Stimulated activated naive CD8-positive, alpha-beta T cell treated with anti-CD3 and anti-CD28 coated beads, Interleukin-15, amount 100 ng/mL, for 72 hours (primary cell): ENCODE measurements around the gene RPS6KA1.
"Not testable (repeated sequence)": the region's sequence is repeated elsewhere in the genome, so short reads cannot be mapped to it uniquely, and the experiment has no call there.

ENCODE experiments used
- ATAC-seq: fragments of 150-1000 bp; cut with Tn5 transposase; 2 replicates; pipeline ENCODE4 v1.10.0; 2021; ENCODE audit warnings: mild to moderate bottlenecking, moderate library complexity
- DNase-seq, 2 donors: peaks; one replicate each; pipeline ENCODE4 v3.0.0; 2021 to 2022
- H3K27ac Mint-ChIP-seq, 2 donors: one replicate each; pipeline ENCODE4 v1.8.0; 2022; ENCODE audit warnings: mild to moderate bottlenecking in 2 of 2, mixed read lengths in 2 of 2, moderate library complexity in 2 of 2
- H3K27me3 Mint-ChIP-seq: one replicate; pipeline ENCODE4 v1.8.0; 2022; ENCODE audit warnings: mixed read lengths
- H3K4me1 Mint-ChIP-seq: one replicate; pipeline ENCODE4 v1.8.0; 2022; ENCODE audit warnings: mild to moderate bottlenecking, mixed read lengths
- H3K4me3 Mint-ChIP-seq, 2 donors: one replicate each; pipeline ENCODE4 v1.8.0; 2022; ENCODE audit warnings: mild to moderate bottlenecking in 2 of 2, mixed read lengths in 2 of 2, moderate library complexity in 1 of 2
- H3K9me3 Mint-ChIP-seq, 2 donors: one replicate each; pipeline ENCODE4 v1.8.0; 2022; ENCODE audit warnings: mixed read lengths in 2 of 2

Gene RPS6KA1

DNA sequence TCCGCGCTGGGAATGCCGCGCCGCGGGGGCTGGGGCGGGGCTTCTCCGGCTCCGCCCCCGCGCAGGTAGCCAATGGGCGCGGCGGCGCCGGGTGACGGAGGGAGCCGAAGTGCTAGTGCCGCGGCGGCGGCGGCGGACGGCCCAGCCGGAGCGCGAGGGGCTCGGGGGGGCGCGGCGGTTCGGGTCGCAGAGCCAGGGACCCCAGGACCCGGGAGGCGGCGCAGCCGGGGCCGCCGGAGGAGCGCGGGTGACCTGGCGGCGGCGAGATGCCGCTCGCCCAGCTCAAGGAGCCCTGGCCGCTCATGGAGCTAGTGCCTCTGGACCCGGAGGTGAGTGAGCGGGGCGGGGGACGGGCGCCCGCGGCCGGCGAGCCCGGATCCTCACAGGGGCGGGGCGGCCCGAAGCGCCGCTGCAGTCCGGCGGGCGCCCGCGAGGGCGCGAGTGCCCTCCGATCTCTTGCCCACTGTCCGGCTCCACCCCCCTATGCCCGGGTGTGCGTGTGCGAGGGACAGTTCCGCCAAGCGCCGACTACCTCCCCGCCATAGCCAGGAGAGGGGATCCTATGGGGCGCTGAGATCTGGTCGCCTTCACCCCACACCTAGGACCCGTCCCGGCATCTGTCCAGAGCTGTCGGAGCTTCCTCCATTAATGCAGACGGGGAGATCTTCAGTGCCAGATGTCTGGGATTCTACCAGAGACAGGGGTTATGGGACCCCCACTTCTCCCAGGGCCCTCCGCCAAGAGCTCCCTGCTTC is at the start of gene RPS6KA1:
RPS6KA1 (plus strand) TSS at position 107 of the 755 bp plus-strand sequence; CDS start at position 267, 160 bp downstream.
- peaks cover 43% of the 10 kb centered on the region for H3K4me1 Mint-ChIP-seq
- H3K27ac Mint-ChIP-seq = peak within 1 kb of the TSS; percentile 97 to 98
- peaks cover 10% of the 10 kb centered on the region for H3K27me3 Mint-ChIP-seq
- ATAC-seq (peak; percentile 89), DNase-seq (peak; percentile 51 to 68)
- no peaks in the 10 kb centered on the region for H3K9me3 Mint-ChIP-seq
- peak within 1 kb of the TSS; percentile 97 to 98 for H3K4me3 Mint-ChIP-seq

DNA sequence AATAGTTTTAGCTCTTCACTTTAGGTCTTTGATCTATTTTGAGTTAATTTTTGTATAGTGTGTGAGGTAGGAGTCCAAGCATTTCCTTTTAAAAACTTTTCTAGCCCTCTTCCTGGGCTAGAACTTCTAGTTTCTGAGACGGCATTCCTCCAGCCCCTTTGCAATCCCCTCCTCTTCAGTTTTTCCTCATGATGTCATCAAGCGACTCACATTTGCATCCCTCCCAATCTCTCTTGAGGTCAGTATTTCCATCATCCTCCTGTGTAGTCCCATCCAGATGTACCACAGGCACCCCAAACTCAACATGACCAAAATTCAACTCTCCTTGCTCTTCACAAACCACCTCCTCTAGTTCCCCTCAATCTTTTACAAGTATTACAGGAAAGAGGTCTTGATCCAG is 46.6 kb upstream of the RPS6KA1 start:
- Mint-ChIP-seq H3K27ac (no peak overlapping the region), H3K9me3 (no peaks in the 10 kb centered on the region), H3K4me1 (peaks cover 12% of the 10 kb centered on the region), H3K27me3 (no peaks in the 10 kb centered on the region), H3K4me3 (no peak overlapping the region)
- DNase-seq = no peak
- no peak for ATAC-seq

GRCh38 chr1:26483980-26484379 is 45.6 kb upstream of the RPS6KA1 start:
- Mint-ChIP-seq H3K27me3 (no peaks in the 10 kb centered on the region), H3K4me3 (no peak overlapping the region), H3K4me1 (peaks cover 12% of the 10 kb centered on the region), H3K27ac (no peak overlapping the region), H3K9me3 (no peaks in the 10 kb centered on the region)
- no peak for ATAC-seq
- DNase-seq = no peak

DNA sequence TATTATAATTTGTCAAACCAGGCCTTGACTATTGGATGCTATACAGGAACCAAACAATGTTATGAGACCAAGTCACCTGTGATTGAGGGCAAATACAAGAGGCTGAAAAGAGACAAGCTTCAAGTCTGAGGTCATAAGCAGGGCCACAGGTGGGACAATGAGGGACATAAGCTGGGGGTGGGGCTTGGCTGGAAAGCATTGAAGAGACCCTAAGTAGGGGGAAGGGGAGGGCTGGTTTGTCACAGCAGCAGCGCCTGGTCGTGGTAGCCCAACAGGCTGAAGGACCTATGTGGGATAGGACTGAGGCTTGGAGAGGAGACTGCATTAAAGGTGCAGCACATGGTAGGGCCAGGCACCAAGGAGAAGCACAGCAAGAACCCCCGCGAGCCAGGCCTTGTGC is 39.4 kb upstream of the RPS6KA1 start:
- no peak for ATAC-seq
- H3K4me1 Mint-ChIP-seq = no peaks in the 10 kb centered on the region

GRCh38 chr1:26493267-26493666 is 36.3 kb upstream of the RPS6KA1 start:
- Mint-ChIP-seq H3K27me3 (no peaks in the 10 kb centered on the region), H3K4me1 (no peaks in the 10 kb centered on the region), H3K4me3 (no peak overlapping the region), H3K27ac (no peak overlapping the region), H3K9me3 (no peaks in the 10 kb centered on the region)
- DNase-seq (no peak), ATAC-seq (no peak)

More for the DNA sequence above, 39.4 kb upstream of the RPS6KA1 start:
- Mint-ChIP-seq H3K9me3 (no peaks in the 10 kb centered on the region), H3K27me3 (no peaks in the 10 kb centered on the region), H3K4me3 (no peak overlapping the region), H3K27ac (no peak overlapping the region)
- no peak for DNase-seq

- Mint-ChIP-seq H3K9me3 (no peaks in the 10 kb centered on the region), H3K27ac (no peak overlapping the region), H3K27me3 (no peaks in the 10 kb centered on the region), H3K4me3 (no peak overlapping the region), H3K4me1 (peaks cover 5% of the 10 kb centered on the region)
- ATAC-seq = no peak
- no peak for DNase-seq
These were observed 35.6 kb upstream of the RPS6KA1 start for GRCh38 chr1:26493938-26494337.

DNA sequence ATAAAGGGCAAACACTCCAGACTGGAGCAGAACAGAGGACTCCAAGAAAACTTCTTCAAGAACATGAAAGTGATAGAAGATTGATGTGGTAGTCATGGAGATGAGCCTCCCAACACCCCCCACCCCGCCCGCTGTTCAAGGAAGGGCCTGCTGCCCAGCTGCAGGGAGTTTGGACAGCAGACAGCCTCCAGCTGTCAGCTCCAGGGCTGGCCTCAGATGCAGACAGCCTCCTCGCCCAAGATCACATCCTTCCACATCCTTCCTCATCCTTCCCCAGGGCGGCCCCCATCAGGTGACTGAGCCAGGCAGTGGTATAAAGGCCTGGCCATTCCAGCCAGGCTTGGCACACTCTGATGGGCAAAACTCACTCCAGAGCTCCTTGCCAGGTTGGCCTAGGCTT is 32.7 kb upstream of the RPS6KA1 start:
- peak overlapping the region in 1 of 2 donors; percentile 10 for H3K27ac Mint-ChIP-seq
- H3K27me3 Mint-ChIP-seq = no peaks in the 10 kb centered on the region
- peaks cover 19% of the 10 kb centered on the region for H3K4me1 Mint-ChIP-seq
- no peak for ATAC-seq
- no peak overlapping the region for H3K4me3 Mint-ChIP-seq
- H3K9me3 Mint-ChIP-seq = no peaks in the 10 kb centered on the region
- DNase-seq = no peak

DNA sequence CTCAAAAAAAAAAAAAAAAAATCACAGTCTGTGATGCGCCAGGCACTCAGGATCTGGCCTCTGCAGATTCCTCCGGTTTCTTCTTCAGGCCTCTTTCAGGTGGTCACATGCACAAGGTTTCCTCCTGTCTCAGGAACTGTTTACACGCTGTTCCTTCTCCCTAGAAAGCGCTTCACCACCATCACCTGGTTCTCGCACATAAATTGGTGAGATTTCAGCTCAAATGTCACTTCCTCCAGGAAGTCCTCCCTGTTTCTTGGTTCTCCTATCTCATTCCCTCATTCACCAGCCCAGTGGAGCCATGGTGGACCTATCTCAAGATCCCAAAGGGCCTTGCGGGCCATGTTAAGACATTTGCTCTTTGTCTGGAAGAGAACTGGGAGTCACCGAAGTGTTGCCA is 30.7 kb upstream of the RPS6KA1 start:
- Mint-ChIP-seq H3K9me3 (no peaks in the 10 kb centered on the region), H3K4me1 (peaks cover 25% of the 10 kb centered on the region), H3K4me3 (peak overlapping the region; percentile 18 to 26), H3K27me3 (no peaks in the 10 kb centered on the region), H3K27ac (no peak overlapping the region)
- DNase-seq (no peak), ATAC-seq (no peak)

DNA sequence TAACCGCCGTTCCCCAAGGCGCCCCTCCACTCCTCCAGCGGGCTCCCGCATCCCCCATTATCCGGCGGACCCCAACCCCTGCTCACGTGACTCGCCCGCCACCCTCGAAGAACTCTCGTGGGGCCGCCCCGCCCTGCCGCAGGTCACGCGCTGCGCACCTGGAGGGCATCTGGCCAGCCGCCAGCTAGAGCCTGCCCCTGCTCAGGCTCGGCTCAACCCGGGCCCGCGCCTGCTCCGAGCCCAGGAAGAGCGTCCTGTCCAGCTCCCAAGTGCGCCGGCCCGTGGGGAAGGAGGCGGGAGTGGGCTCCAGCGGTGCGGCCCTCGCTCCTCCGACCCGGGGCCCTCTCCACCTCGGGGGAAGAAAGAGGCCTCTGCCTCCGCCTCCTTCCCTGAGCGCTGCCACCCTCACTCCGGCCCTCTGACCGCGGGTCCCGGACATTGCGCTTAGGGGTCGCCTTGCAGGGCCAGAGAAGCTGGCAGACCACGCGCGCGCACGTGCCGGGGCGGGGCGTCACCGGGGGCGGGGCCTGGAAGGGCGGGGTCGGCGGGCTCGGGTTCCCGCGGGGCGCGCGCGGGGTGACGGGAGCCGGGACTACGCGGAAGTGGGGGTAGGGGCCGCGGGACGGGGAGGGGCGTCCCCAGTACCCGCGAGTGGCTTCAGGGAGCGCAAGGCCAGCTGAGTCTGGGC is 28.9 kb upstream of the RPS6KA1 start:
- peak; percentile 83 for ATAC-seq
- peak overlapping the region; percentile 95 to 96 for H3K27ac Mint-ChIP-seq
- peak overlapping the region; percentile 89 to 94 for H3K4me3 Mint-ChIP-seq
- no peaks in the 10 kb centered on the region for H3K27me3 Mint-ChIP-seq
- peak; percentile 88 to 90 for DNase-seq
- H3K9me3 Mint-ChIP-seq = no peaks in the 10 kb centered on the region
- peaks cover 25% of the 10 kb centered on the region for H3K4me1 Mint-ChIP-seq

- not testable (repeated sequence) for H3K27me3 Mint-ChIP-seq, DNase-seq, H3K4me1 Mint-ChIP-seq, H3K9me3 Mint-ChIP-seq, H3K27ac Mint-ChIP-seq, H3K4me3 Mint-ChIP-seq, ATAC-seq
These were observed 18.9 kb upstream of the RPS6KA1 start for GRCh38 chr1:26510711-26511110.

- H3K4me1 Mint-ChIP-seq, H3K4me3 Mint-ChIP-seq, H3K27ac Mint-ChIP-seq, H3K27me3 Mint-ChIP-seq, ATAC-seq, DNase-seq, H3K9me3 Mint-ChIP-seq: not testable (repeated sequence)
These were observed 13.7 kb upstream of the RPS6KA1 start for GRCh38 chr1:26515836-26516235.

DNA sequence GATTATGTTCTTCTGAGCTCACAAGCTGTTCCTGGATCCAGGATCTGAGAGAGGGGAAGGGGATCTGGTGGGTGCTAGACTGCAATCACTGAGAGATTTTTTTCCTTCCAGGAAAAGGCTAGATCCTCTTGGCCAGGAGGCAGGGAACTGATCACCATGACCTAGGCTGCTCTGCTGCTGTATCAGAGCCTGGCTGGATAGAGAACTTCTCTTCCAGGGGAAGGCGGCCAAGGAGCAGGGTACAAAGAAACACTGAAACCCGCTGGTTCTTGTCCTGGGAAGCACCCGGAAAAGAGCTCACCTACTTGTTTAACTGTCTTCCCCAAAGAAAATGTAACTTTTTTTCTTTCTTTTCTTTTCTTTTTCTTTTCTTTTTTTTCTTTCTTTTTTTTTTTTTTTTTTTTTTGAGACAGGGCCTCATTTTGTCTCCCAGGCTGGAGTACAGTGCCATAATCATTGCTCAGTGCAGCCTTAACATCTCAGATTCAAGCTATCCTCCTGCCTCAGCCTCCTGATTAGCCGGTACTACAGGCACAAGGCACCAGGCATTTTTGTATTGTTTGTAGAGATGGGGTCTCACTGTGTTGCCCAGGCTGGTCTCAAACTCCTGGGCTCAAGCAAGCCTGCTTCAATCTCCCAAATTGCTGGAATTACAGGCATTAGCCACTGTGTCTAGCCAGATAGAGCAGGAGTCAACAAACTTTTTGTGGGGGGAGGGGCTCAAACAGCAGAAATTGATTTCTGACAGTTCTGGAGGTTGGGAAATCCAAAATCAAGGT is 12.4 kb upstream of the RPS6KA1 start:
- H3K9me3 Mint-ChIP-seq = no peaks in the 10 kb centered on the region

GRCh38 chr1:26517766-26518049 is 11.9 kb upstream of the RPS6KA1 start:
- Mint-ChIP-seq H3K27ac (no peak overlapping the region), H3K27me3 (no peaks in the 10 kb centered on the region)
- no peak for DNase-seq

More for the DNA sequence above, 12.4 kb upstream of the RPS6KA1 start:
- Mint-ChIP-seq H3K4me1 (no peaks in the 10 kb centered on the region), H3K27ac (no peak overlapping the region), H3K4me3 (no peak overlapping the region), H3K27me3 (no peaks in the 10 kb centered on the region)
- DNase-seq = no peak
- ATAC-seq = no peak

GRCh38 chr1:26518355-26518754 is 11.2 kb upstream of the RPS6KA1 start:
- no peaks in the 10 kb centered on the region for H3K9me3 Mint-ChIP-seq

More at GRCh38 chr1:26517766-26518049, 11.9 kb upstream of the RPS6KA1 start:
- no peak for ATAC-seq
- Mint-ChIP-seq H3K9me3 (no peaks in the 10 kb centered on the region), H3K4me1 (no peaks in the 10 kb centered on the region), H3K4me3 (no peak overlapping the region)

DNA sequence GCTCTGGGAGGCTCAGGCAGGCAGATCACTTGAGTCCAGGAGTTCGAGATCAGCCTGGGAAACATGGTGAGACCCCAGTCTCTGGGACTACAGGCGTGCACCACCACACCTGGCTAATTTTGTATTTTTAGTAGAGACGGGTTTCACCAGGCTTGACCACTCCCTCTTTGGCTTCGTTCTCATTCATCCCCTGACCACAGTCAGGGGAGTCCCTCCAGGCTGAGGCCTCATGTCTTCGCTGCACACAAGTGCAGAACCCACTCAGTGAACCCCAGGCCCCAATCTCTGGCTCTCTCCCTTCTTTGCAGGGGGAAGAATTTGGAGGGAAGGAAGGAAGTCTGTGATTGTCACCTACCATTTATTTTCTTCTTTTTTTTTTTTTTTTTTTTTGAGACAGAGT is 9.2 kb upstream of the RPS6KA1 start:
- Mint-ChIP-seq H3K4me1 (peaks cover 7% of the 10 kb centered on the region), H3K4me3 (no peak overlapping the region), H3K9me3 (no peaks in the 10 kb centered on the region), H3K27ac (no peak overlapping the region), H3K27me3 (peaks cover 14% of the 10 kb centered on the region)
- ATAC-seq = no peak
- DNase-seq = no peak

More at GRCh38 chr1:26518355-26518754, 11.2 kb upstream of the RPS6KA1 start:
- H3K4me3 Mint-ChIP-seq = no peak overlapping the region
- H3K4me1 Mint-ChIP-seq = no peaks in the 10 kb centered on the region
- H3K27me3 Mint-ChIP-seq = no peaks in the 10 kb centered on the region
- H3K27ac Mint-ChIP-seq = no peak overlapping the region
- DNase-seq (no peak), ATAC-seq (no peak)

GRCh38 chr1:26521669-26522030 is 7.9 kb upstream of the RPS6KA1 start:
- Mint-ChIP-seq H3K4me1 (peaks cover 7% of the 10 kb centered on the region), H3K9me3 (no peaks in the 10 kb centered on the region), H3K4me3 (no peak overlapping the region), H3K27me3 (peaks cover 14% of the 10 kb centered on the region), H3K27ac (no peak overlapping the region)
- DNase-seq (no peak), ATAC-seq (no peak)
